Neural cell (in vitro differentiated cells): ENCODE measurements around the gene LAPTM5. TPM values are rescaled to one million over a fixed set of nuclear protein-coding genes. Genes with fewer than 3 reads are reported as not detected.

ENCODE experiments used
- H2AFZ ChIP-seq: fragments of 200-600, 300-800 bp; sonication (generic), shearing (Covaris generic); 2 replicates; pipeline ENCODE4 v1.6.0; 2014; ENCODE audit warnings: low read depth, mild to moderate bottlenecking, antibody characterized with exemption, low read length, moderate library complexity
- H3F3A ChIP-seq: fragments of 200-600 bp; shearing (Covaris generic); 2 replicates; pipeline ENCODE4 v1.6.1; 2016; ENCODE audit warnings: mild to moderate bottlenecking, moderate library complexity, mixed read lengths, antibody characterized with exemption, low read length; ENCODE audit not compliant: insufficient read depth, poor library complexity, severe bottlenecking
- H3K27ac ChIP-seq: fragments of 200-600, 300-800 bp; sonication (generic), shearing (Covaris generic); 2 replicates; pipeline ENCODE4 v1.5.1; 2014; ENCODE audit warnings: mild to moderate bottlenecking, low read length, moderate library complexity
- H3K27me3 ChIP-seq: fragments of 300-800, 200-600 bp; sonication (generic), shearing (Covaris generic); 2 replicates; pipeline ENCODE4 v1.6.0; 2014; ENCODE audit warnings: mild to moderate bottlenecking, low read depth, low read length, moderate library complexity; ENCODE audit not compliant: insufficient read depth
- H3K36me3 ChIP-seq: fragments of 300-800, 200-600 bp; sonication (generic), shearing (Covaris generic); 2 replicates; pipeline ENCODE4 v1.5.1; 2014; ENCODE audit warnings: mild to moderate bottlenecking, antibody characterized with exemption, low read length, moderate library complexity; ENCODE audit not compliant: insufficient read depth
- H3K4me2 ChIP-seq: fragments of 300-800, 200-600 bp; sonication (generic), shearing (Covaris generic); 2 replicates; pipeline ENCODE4 v1.6.0; 2014; ENCODE audit warnings: mild to moderate bottlenecking, low read length
- H3K4me3 ChIP-seq: fragments of 300-800, 200-600 bp; sonication (generic), shearing (Covaris generic); 2 replicates; pipeline ENCODE4 v1.5.1; 2014; ENCODE audit warnings: mild to moderate bottlenecking, low read length, moderate library complexity
- H3K79me2 ChIP-seq: fragments of 200-600 bp; shearing (Covaris generic); replicated peaks from 2 replicates; pipeline ENCODE4 v1.6.0; 2014; ENCODE audit warnings: mild to moderate bottlenecking, low read length, moderate library complexity; ENCODE audit not compliant: insufficient read depth
- H3K9ac ChIP-seq: fragments of 300-800, 200-600 bp; sonication (generic), shearing (Covaris generic); 2 replicates; pipeline ENCODE4 v1.6.1; 2016; ENCODE audit warnings: mild to moderate bottlenecking, low read length, mixed read lengths
- H3K9me2 ChIP-seq: fragments of 200-600 bp; shearing (Covaris generic); 2 replicates; pipeline ENCODE4 v1.6.1; 2016; ENCODE audit warnings: mild to moderate bottlenecking, low read length, mixed read lengths; ENCODE audit not compliant: insufficient read depth
- H3K9me3 ChIP-seq: fragments of 200-600, 300-800 bp; sonication (generic), shearing (Covaris generic); 2 replicates; pipeline ENCODE4 v1.6.1; 2016; ENCODE audit warnings: mild to moderate bottlenecking, mixed run types, low read length, moderate library complexity, mixed read lengths
- H4K20me1 ChIP-seq: fragments of 200-600 bp; shearing (Covaris generic); 2 replicates; pipeline ENCODE4 v1.6.1; 2016; ENCODE audit warnings: mild to moderate bottlenecking, mixed run types; ENCODE audit not compliant: insufficient read depth
- CTCF ChIP-seq: fragments of 450-650 bp; IDR thresholded peaks from 2 replicates; pipeline ENCODE4 v1.5.1; 2014; ENCODE audit warnings: antibody characterized with exemption, mild to moderate bottlenecking, moderate library complexity; ENCODE audit not compliant: poor library complexity, severe bottlenecking
- EP300 ChIP-seq: fragments of 450-650 bp; conservative IDR thresholded peaks from 2 replicates; pipeline ENCODE4 v1.6.1; 2014; ENCODE audit warnings: antibody characterized with exemption, mild to moderate bottlenecking, moderate library complexity; ENCODE audit not compliant: poor library complexity, severe bottlenecking
- EZH2 ChIP-seq: fragments of 200-600, 300-800 bp; shearing (Covaris generic), sonication (generic); IDR thresholded peaks from 2 replicates; pipeline ENCODE4 v1.6.1; 2014; ENCODE audit warnings: antibody characterized with exemption, low read length, borderline replicate concordance, mild to moderate bottlenecking; ENCODE audit not compliant: insufficient read depth, poor library complexity, severe bottlenecking
- MXI1 ChIP-seq: fragments of 450-650 bp; conservative IDR thresholded peaks from 2 replicates; pipeline ENCODE4 v1.6.1; 2014; ENCODE audit warnings: antibody characterized with exemption, mild to moderate bottlenecking; ENCODE audit not compliant: poor library complexity, severe bottlenecking
- POLR2AphosphoS5 ChIP-seq: IDR thresholded peaks from 2 replicates; pipeline ENCODE4 v1.6.1; 2012
- RAD21 ChIP-seq: fragments of 450-650 bp; conservative IDR thresholded peaks from 2 replicates; pipeline ENCODE4 v1.6.1; 2014; ENCODE audit warnings: antibody characterized with exemption, mild to moderate bottlenecking, moderate library complexity
- REST ChIP-seq: IDR thresholded peaks from 2 replicates; pipeline ENCODE4 v1.6.1; 2012; ENCODE audit warnings: borderline replicate concordance
- SMC3 ChIP-seq: fragments of 450-650 bp; conservative IDR thresholded peaks from 2 replicates; pipeline ENCODE4 v1.6.1; 2014; ENCODE audit warnings: antibody characterized with exemption, mild to moderate bottlenecking, moderate library complexity; ENCODE audit not compliant: poor library complexity
- TAF1 ChIP-seq: IDR thresholded peaks from 2 replicates; pipeline ENCODE4 v1.6.1; 2012; ENCODE audit warnings: low read depth
- polyA plus RNA-seq: library from polyadenylated mRNA; depleted of rRNA; stranded (reverse); fragments of >200 nt; gene quantifications from 2 replicates; pipeline ENCODE4 v1.2.3, GENCODE V29; 2014

The LAPTM5 gene
- polyA plus RNA-seq, 1 donor from 2014 or later: 0.12 TPM

GRCh38 chr1:30684881-30685795, 72.4 kb downstream of the LAPTM5 start:
- Histone ChIP-seq H3K4me2 (no peak overlapping the region), H3K27ac (no peak overlapping the region), H3K9me2 (no peaks in the 10 kb centered on the region), H4K20me1 (no peaks in the 10 kb centered on the region), H3K79me2 (no peaks in the 10 kb centered on the region), H2AFZ (no peak overlapping the region), H3K27me3 (peaks cover 18% of the 10 kb centered on the region), H3K9ac (no peak overlapping the region), H3K4me3 (peak overlapping the region; percentile 43), H3K36me3 (no peaks in the 10 kb centered on the region), H3F3A (no peaks in the 10 kb centered on the region), H3K9me3 (no peaks in the 10 kb centered on the region)
- no peak for TF ChIP-seq EP300
- TF ChIP-seq SMC3: peak; percentile 25
- peak; percentile 44 for TF ChIP-seq CTCF

- Histone ChIP-seq H3K4me2 (no peak overlapping the region), H3K79me2 (no peaks in the 10 kb centered on the region), H3K4me3 (no peak overlapping the region), H3K9me3 (no peaks in the 10 kb centered on the region), H3K36me3 (no peaks in the 10 kb centered on the region), H4K20me1 (no peaks in the 10 kb centered on the region), H3K9ac (no peak overlapping the region), H3K27me3 (peaks cover 18% of the 10 kb centered on the region), H3K27ac (no peak overlapping the region), H2AFZ (no peak overlapping the region), H3F3A (no peaks in the 10 kb centered on the region), H3K9me2 (no peaks in the 10 kb centered on the region)
- TF ChIP-seq EP300: no peak
- TF ChIP-seq EZH2: no peak
- no peak for TF ChIP-seq CTCF
- TF ChIP-seq REST: no peak
- TF ChIP-seq MXI1: no peak
- no peak for TF ChIP-seq RAD21
- TF ChIP-seq TAF1: no peak
- no peak for TF ChIP-seq POLR2AphosphoS5
- no peak for TF ChIP-seq SMC3
These were observed 73.3 kb downstream of the LAPTM5 start for GRCh38 chr1:30684259-30684658.
